K562 (cell line): ENCODE measurements around the gene FBXL12. TPM values are rescaled to one million over a fixed set of nuclear protein-coding genes. Genes with fewer than 3 reads are reported as not detected.

ENCODE experiments used
- BRCA1 ChIP-seq, 2 experiments: fragments of 450-650 bp in 1 of 2; sonication (generic) in 1 of 2; formaldehyde crosslinking in 1 of 2; IDR thresholded peaks; 2 replicates each; pipeline versions ENCODE4 v1.5.0 to v1.6.1; 2017 to 2020; ENCODE audit warnings: mild to moderate bottlenecking in 1 of 2, missing genetic modification reagents in 1 of 2
- CREM ChIP-seq: IDR thresholded peaks from 2 replicates; pipeline ENCODE4 v1.6.1; 2014; ENCODE audit warnings: antibody characterized with exemption, low read depth
- NFYB ChIP-seq: IDR thresholded peaks from 2 replicates; pipeline ENCODE4 v1.6.1; 2011; ENCODE audit warnings: mild to moderate bottlenecking, moderate library complexity; ENCODE audit not compliant: insufficient read length; ENCODE audit errors: extremely low read depth
- RFX7 ChIP-seq: fragments of 250-450 bp; sonication (Bioruptor Pico); IDR thresholded peaks from 2 replicates; pipeline ENCODE4 v1.5.1; 2021; ENCODE audit warnings: mild to moderate bottlenecking
- TCF3 ChIP-seq: sonication (generic); formaldehyde crosslinking; IDR thresholded peaks from 2 replicates; pipeline ENCODE4 v1.4.0; 2020; ENCODE audit warnings: mild to moderate bottlenecking, missing genetic modification reagents
- ZNF253 ChIP-seq: fragments of 250-450 bp; sonication (Bioruptor Pico); conservative IDR thresholded peaks from 2 replicates; pipeline ENCODE4 v1.6.1; 2021; ENCODE audit warnings: mild to moderate bottlenecking
- ZNF274 ChIP-seq: IDR thresholded peaks from 2 replicates; pipeline ENCODE4 v1.6.1; 2011; ENCODE audit warnings: low read depth, mild to moderate bottlenecking, low read length, moderate library complexity, borderline replicate concordance
- ZNF584 ChIP-seq: fragments of 200-800 bp; sonication (Bioruptor generic); IDR thresholded peaks from 2 replicates; pipeline ENCODE4 v1.6.1; 2016; ENCODE audit warnings: low read depth, mild to moderate bottlenecking, missing genetic modification characterization, missing compliant biosample characterization
- polyA plus RNA-seq, 8 experiments: library from polyadenylated mRNA; depleted of rRNA in 4 of 8; stranded (reverse) in 5 of 8; unstranded in 3 of 8; fragments of >200 nt; fragmentation: Nextera tagmentation in 2 of 8; fragmentation: Illumina TruSeq in 1 of 8; extraction: Ambion mirVana in 2 of 8; extraction: Trizol in 1 of 8; gene quantifications; 2 replicates each; pipeline versions ENCODE4 v1.2.1 to v1.2.3, GENCODE V29; 2011 to 2014; ENCODE audit warnings: inconsistent platforms in 1 of 8, missing spikeins in 1 of 8
- total RNA-seq, 7 experiments: library from RNA; depleted of rRNA in 6 of 7; stranded (reverse); fragments of >200 nt in 6 of 7; fragmentation: Illumina TruSeq in 2 of 7; extraction: Trizol in 2 of 7; gene quantifications; 2 replicates each; pipeline versions ENCODE4 v1.2.1 to v1.2.3, GENCODE V29; 2011 to 2021; ENCODE audit warnings: low replicate concordance in 1 of 7
- TF ChIP-seq, protein P1 (sequence below): sonication (generic); formaldehyde crosslinking; IDR thresholded peaks from 2 replicates; pipeline ENCODE4 v1.8.1; 2023; ENCODE audit warnings: missing genetic modification reagents, mild to moderate bottlenecking, borderline replicate concordance
- TF ChIP-seq, protein P2 (sequence below): fragments of 250-450 bp; sonication (Bioruptor Pico); IDR thresholded peaks from 2 replicates; pipeline ENCODE4 v1.5.0; 2022; ENCODE audit warnings: mild to moderate bottlenecking
- TF ChIP-seq, protein P3 (sequence below): sonication (generic); formaldehyde crosslinking; IDR thresholded peaks from 2 replicates; pipeline ENCODE4 v1.8.1; 2022; ENCODE audit warnings: missing genetic modification reagents
- TF ChIP-seq, protein P4 (sequence below): fragments of 250-450 bp; sonication (Bioruptor Pico); IDR thresholded peaks from 2 replicates; pipeline ENCODE4 v1.5.0; 2021; ENCODE audit warnings: mild to moderate bottlenecking, moderate library complexity

The FBXL12 gene
- total and polyA plus RNA-seq, 9 of the 15 experiments (the other 6 are each of a cell fraction or from before 2014, with no cell fraction given), result 2.7 to 40.5 (median 26.5) TPM

DNA sequence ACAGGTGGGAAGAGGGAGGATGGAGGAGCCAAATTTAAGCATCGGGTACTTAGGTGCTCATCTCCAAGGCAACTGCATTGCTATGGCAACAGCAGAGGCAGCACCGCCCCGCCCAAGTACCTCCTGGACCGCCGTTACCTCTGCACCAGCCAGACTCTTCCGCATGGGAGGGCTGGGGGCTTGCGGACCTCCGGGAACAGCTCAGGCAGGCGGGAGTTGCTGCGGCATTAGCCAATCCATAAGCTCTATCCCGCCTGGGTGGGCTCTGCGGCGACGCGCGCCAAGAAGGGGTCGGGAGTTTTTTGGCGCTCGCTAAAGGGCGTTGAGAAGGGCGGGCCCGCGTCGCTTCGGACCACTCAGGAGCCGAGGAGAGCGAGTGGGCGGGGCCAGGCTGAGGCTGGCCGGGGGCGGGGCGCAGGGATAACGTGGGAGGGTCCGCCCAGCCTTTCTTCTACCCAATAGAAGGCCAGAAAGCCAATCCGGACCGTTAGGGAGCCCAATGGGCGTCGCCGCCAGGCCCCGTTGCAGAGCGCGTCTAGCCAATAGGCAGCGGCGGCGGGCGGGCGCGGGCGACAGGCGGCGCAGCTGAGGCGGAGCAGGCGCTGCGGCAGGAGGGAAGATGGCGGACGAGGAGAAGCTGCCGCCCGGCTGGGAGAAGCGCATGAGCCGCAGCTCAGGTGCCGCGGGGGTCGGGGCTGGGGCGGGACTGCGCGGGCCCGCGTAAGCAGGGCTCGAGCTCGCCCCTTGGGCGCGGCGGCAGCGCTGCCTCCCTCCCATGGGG lies 16.0 kb upstream of the FBXL12 start, which contains the start of gene PIN1 (continued):
- TF ChIP-seq, protein P1, sequence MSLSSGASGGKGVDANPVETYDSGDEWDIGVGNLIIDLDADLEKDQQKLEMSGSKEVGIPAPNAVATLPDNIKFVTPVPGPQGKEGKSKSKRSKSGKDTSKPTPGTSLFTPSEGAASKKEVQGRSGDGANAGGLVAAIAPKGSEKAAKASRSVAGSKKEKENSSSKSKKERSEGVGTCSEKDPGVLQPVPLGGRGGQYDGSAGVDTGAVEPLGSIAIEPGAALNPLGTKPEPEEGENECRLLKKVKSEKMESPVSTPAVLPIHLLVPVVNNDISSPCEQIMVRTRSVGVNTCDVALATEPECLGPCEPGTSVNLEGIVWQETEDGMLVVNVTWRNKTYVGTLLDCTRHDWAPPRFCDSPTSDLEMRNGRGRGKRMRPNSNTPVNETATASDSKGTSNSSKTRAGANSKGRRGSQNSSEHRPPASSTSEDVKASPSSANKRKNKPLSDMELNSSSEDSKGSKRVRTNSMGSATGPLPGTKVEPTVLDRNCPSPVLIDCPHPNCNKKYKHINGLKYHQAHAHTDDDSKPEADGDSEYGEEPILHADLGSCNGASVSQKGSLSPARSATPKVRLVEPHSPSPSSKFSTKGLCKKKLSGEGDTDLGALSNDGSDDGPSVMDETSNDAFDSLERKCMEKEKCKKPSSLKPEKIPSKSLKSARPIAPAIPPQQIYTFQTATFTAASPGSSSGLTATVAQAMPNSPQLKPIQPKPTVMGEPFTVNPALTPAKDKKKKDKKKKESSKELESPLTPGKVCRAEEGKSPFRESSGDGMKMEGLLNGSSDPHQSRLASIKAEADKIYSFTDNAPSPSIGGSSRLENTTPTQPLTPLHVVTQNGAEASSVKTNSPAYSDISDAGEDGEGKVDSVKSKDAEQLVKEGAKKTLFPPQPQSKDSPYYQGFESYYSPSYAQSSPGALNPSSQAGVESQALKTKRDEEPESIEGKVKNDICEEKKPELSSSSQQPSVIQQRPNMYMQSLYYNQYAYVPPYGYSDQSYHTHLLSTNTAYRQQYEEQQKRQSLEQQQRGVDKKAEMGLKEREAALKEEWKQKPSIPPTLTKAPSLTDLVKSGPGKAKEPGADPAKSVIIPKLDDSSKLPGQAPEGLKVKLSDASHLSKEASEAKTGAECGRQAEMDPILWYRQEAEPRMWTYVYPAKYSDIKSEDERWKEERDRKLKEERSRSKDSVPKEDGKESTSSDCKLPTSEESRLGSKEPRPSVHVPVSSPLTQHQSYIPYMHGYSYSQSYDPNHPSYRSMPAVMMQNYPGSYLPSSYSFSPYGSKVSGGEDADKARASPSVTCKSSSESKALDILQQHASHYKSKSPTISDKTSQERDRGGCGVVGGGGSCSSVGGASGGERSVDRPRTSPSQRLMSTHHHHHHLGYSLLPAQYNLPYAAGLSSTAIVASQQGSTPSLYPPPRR, result no peak
- peak; percentile 87 for TF ChIP-seq NFYB
- TF ChIP-seq ZNF274, result no peak
- TF ChIP-seq ZNF584 (CRISPR knock-in tag), result no peak
- no peak for TF ChIP-seq RFX7 (CRISPR knock-in tag)
- TF ChIP-seq, protein P2, sequence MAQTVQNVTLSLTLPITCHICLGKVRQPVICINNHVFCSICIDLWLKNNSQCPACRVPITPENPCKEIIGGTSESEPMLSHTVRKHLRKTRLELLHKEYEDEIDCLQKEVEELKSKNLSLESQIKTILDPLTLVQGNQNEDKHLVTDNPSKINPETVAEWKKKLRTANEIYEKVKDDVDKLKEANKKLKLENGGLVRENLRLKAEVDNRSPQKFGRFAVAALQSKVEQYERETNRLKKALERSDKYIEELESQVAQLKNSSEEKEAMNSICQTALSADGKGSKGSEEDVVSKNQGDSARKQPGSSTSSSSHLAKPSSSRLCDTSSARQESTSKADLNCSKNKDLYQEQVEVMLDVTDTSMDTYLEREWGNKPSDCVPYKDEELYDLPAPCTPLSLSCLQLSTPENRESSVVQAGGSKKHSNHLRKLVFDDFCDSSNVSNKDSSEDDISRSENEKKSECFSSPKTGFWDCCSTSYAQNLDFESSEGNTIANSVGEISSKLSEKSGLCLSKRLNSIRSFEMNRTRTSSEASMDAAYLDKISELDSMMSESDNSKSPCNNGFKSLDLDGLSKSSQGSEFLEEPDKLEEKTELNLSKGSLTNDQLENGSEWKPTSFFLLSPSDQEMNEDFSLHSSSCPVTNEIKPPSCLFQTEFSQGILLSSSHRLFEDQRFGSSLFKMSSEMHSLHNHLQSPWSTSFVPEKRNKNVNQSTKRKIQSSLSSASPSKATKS (CRISPR knock-in tag), result no peak
- no peak for TF ChIP-seq TCF3
- TF ChIP-seq BRCA1 (IDR thresholded peaks at IDR 0.05), result no peak
- TF ChIP-seq BRCA1 (CRISPR knock-in tag; IDR thresholded peaks at IDR 0.05), result no peak
- TF ChIP-seq, protein P3, sequence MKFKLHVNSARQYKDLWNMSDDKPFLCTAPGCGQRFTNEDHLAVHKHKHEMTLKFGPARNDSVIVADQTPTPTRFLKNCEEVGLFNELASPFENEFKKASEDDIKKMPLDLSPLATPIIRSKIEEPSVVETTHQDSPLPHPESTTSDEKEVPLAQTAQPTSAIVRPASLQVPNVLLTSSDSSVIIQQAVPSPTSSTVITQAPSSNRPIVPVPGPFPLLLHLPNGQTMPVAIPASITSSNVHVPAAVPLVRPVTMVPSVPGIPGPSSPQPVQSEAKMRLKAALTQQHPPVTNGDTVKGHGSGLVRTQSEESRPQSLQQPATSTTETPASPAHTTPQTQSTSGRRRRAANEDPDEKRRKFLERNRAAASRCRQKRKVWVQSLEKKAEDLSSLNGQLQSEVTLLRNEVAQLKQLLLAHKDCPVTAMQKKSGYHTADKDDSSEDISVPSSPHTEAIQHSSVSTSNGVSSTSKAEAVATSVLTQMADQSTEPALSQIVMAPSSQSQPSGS (CRISPR knock-in tag), result no peak
- TF ChIP-seq ZNF253 (CRISPR knock-in tag), result no peak
- peak; percentile 89 for TF ChIP-seq CREM
- TF ChIP-seq, protein P4, sequence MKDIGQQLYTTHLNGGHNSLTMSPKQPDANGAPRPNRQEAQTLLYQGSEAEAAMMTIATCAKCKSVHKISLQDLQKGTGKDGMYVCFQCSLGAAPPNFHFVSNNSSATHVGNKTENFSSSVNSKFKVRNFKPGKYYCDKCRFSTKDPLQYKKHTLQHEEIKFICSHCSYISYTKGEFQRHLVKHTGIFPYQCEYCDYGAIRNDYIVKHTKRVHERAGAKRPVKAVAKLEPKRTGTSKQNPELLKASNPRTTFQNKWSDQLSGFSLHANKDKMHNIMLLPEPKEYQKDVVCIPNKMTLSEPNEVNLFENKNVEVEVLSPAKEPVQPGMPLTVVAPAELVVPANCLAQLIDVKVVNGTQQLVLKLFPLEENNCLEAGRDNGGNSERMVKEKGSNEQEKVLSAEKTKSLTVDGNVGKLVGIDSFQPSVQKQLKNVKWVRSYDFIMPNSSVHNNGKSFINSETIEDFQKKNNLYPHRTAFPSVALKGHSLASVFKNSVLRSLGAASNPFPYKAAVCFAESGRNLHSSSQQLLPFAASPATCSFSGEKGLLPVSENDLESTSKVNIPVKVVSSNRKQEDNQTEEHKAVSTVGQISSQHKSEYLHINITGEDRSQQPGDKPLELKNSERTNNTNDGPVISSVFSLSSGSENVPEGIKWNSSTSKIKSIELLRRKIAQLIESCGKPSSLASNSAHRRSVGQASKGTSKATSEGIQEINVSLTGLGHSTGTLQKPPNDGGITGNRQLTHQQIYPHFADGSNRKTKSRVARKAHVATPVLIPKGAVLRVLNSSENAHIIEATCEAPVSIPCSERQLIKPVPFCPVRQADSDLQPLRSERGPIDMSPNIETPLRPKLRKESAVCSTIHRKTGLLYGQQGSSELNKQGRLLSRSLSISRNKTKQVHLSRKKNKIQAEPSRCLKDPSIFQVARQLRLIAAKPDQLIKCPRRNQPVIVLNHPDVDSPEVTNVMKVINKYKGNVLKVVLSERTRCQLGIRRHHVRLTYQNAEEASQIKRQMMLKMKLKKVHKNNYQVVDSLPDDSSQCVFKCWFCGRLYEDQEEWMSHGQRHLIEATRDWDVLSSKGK (CRISPR knock-in tag), result no peak
